Measurements from ENCODE around the gene AKIP1. TPM values are rescaled to one million over a fixed set of nuclear protein-coding genes. Genes with fewer than 3 reads are reported as not detected.

AKIP1 gene
- total RNA-seq, 1 donor from 2014 or later, result 25.1 TPM

DNA sequence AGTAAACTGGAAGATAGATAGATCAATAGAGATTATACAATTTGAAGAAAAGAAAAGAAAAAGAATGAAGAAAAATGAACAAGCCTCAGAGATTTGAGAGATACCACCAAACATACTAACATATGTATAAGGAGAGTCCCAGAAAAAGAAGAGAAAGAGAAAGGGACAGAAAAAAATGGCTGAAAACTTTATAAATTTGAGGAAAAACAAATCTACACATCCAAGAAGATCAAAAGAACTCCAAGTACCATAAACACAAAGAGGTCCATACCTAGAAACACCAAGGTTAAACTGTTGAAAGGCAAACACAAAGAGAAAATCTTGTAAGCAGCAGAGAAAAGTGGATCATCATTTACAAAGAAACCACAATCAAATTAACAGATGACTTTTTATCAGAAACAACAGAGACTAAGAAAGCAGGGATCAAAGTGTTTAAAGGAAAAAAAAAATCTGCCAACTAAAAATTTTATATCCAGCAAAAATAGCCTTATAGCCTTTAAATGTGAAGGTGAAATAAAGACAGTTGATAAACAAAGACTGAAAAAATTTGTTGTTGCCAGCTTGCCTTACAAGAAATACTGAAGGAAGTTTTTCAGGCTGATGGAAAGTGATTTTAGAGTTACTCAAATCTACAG is 11.8 kb upstream of the AKIP1 start:
- intact Hi-C loops (cut with micrococcal nuclease), result no loop called here
- no peak overlapping the region for H3K4me3 Mint-ChIP-seq
- H3K27me3 Mint-ChIP-seq, result peaks cover 15% of the 10 kb centered on the region
- H3K9me3 Mint-ChIP-seq, result peaks cover 23% of the 10 kb centered on the region
- H3K36me3 Mint-ChIP-seq (ENCODE audit: low read depth), result no peaks in the 10 kb centered on the region
- DNase-seq, result no peak
- H3K4me1 Mint-ChIP-seq, result no peaks in the 10 kb centered on the region
- no peak overlapping the region for H3K27ac Mint-ChIP-seq

DNA sequence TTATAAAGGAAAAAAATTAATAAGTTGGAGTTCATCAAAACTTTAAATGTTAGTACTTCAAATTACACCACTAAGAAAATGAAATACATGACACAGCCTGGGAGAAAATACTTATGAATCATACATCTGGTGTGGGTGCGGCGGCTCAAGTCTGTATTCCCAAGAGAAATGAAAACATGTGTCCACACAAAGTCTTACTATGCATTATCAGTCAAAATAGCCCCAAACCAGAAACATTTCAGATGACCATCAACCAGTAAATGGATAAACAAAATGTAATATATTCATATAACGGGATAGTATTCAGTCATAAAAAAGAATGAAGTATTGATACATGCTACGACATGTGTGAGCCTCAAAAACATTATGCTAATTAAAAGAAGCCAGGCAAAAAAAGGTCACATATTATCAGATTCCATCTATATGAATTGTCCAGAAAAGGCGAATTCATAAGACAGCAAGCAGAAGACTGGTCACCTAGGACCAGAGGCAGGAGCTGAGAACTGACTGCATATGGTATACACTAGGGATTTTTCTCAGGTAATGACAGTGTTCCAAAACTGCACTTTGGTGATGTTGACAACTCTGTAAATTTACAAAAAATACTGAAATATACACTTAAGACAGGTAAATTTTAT is 5.3 kb upstream of the AKIP1 start:
- Mint-ChIP-seq H3K9me3 (peaks cover 9% of the 10 kb centered on the region), H3K4me1 (peaks cover 18% of the 10 kb centered on the region), H3K4me3 (no peak overlapping the region), H3K27me3 (peaks cover 30% of the 10 kb centered on the region), H3K36me3 (ENCODE audit: low read depth) (no peaks in the 10 kb centered on the region), H3K27ac (no peak overlapping the region)
- DNase-seq, result no peak
- intact Hi-C loops (cut with micrococcal nuclease), result no loop called here

DNA sequence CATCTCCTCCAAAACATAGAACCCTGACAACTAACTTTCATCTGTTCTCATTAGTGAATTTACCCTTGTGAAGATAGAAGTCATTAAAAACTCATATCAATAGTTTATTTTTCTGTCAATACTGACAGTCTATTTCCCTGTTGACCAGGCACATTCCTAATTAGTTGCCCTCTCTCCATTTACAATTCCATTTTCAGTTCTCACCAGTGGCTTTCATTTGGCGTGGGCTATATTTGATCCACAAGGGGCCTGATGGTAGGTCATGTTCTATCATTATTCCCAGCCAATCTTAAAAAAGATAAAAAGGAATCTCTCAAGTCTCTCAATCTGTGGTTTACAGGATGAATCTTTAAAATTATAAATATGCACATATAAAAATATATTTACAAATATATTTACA is 3.9 kb upstream of the AKIP1 start:
- Mint-ChIP-seq H3K4me1 (peaks cover 18% of the 10 kb centered on the region), H3K9me3 (peaks cover 3% of the 10 kb centered on the region), H3K27me3 (peaks cover 26% of the 10 kb centered on the region), H3K4me3 (no peak overlapping the region), H3K27ac (no peak overlapping the region), H3K36me3 (ENCODE audit: low read depth) (no peaks in the 10 kb centered on the region)
- DNase-seq, result no peak
- intact Hi-C loops (cut with micrococcal nuclease), result no loop called here

DNA sequence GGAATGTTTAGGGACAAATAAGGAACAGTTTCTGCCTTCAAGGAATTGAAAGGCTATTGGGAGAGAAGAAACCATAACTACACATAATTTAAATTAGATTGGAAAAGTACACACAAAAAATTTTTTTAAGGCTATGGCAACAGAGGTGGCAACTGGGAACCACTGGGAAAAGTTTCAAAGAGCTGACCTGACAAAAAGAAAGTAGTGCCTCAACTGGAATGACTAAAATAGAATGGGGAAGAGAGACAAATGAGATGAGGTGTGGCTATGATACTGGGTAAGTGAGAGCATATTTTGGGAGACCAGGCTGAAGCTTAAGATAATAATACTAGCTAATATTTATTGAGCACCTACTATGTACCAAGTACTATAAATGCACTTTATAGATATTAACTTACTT is 2.9 kb upstream of the AKIP1 start:
- H3K36me3 Mint-ChIP-seq (ENCODE audit: low read depth), result no peaks in the 10 kb centered on the region
- no peak overlapping the region for H3K4me3 Mint-ChIP-seq
- peaks cover 3% of the 10 kb centered on the region for H3K9me3 Mint-ChIP-seq
- H3K27ac Mint-ChIP-seq, result no peak overlapping the region
- H3K4me1 Mint-ChIP-seq, result peaks cover 22% of the 10 kb centered on the region
- H3K27me3 Mint-ChIP-seq, result peaks cover 24% of the 10 kb centered on the region
- intact Hi-C loops (cut with micrococcal nuclease), result no loop called here
- peak; percentile 34 for DNase-seq

DNA sequence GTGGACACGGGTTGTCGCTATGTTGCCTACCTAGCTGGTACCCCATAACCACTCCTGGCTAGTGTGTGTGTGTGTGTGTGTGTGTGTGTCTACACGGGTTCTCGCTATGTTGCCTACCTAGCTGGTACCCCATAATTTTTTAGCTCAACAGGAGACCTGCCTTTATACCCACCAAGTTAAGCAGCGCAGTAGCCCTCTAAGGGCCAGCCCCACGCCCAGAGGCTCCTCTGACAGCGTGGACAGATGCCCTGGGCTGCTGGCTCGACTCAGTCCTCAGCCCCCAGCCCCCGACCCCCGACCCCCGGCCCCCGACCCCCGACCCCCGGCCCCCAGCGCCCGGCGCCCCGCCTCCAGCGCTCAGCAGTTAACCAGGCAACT is 351 bp upstream of the AKIP1 start:
- H3K36me3 Mint-ChIP-seq (ENCODE audit: low read depth), result peaks cover 7% of the 10 kb centered on the region
- H3K27ac Mint-ChIP-seq, result no peak overlapping the region
- intact Hi-C loops (cut with micrococcal nuclease), result loop anchor here (1.0 to 5.0 kb wide), 5 partner anchors 54 to 222 kb away; partner anchors contain the start of genes NRIP3 and TMEM9B
- peak overlapping the region; percentile 89 for H3K4me3 Mint-ChIP-seq
- no peak for DNase-seq
- no peaks in the 10 kb centered on the region for H3K9me3 Mint-ChIP-seq
- H3K4me1 Mint-ChIP-seq, result peaks cover 39% of the 10 kb centered on the region
- H3K27me3 Mint-ChIP-seq, result peaks cover 14% of the 10 kb centered on the region

DNA sequence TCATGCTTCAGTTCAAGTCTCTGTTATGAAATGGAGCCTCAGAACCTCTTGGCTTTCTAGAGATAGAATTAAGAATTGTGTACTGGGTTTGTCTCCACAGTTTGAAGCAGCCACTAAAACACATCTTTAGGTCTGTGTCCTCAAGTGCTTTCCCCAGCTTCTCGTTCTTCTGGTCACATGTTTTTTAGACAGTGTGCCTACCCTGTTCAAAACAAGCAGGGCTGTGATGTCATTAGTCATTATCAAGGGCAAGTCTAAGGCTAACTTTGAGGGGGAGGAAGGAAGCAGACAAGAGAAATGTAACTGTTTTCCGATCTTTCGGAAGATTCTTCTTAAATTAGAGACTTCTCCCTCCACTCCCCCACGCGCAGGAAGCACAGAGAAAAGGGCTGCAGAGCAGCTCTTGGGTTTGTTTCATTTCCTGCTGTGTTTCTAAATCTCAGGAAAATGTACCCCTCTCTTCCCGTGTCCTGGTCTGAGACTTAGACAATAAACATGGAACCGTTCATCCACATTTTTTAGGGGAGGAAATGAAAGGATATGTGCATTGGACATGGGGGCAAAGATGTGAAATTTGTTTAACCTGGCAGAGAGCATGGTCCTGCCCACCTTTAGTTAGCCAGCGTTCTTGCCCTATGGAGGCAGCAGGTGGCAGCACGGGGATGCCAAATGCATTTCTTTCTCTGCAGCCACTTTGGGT is 3.1 kb downstream of the AKIP1 start:
- H3K4me3 Mint-ChIP-seq, result peak overlapping the region; percentile 70
- H3K27ac Mint-ChIP-seq, result peak overlapping the region; percentile 80
- peaks cover 29% of the 10 kb centered on the region for H3K4me1 Mint-ChIP-seq
- DNase-seq, result peak; percentile 80
- H3K36me3 Mint-ChIP-seq (ENCODE audit: low read depth), result peaks cover 18% of the 10 kb centered on the region
- intact Hi-C loops (cut with micrococcal nuclease), result loop anchor here (1.0 to 5.0 kb wide), 5 partner anchors 45 to 223 kb away; partner anchors contain the start of gene NRIP3
- H3K9me3 Mint-ChIP-seq, result no peaks in the 10 kb centered on the region
- peaks cover 6% of the 10 kb centered on the region for H3K27me3 Mint-ChIP-seq

DNA sequence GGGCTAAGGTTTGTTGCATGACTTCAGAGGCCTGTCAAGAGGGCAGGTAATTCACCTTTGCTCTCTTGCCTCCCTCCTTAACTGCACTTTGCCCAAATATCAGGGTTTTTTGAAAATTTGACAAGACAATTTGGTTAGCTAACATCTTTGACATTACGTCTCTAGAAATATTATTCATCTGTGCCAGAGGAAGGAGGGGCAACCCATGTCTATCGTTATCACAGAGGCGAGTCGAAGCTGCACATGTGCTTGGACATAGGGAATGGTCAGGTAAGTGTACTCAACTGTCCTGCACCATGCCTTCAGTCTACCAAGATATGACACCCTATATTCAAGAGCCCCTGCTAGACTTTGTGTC is 3.7 kb downstream of the AKIP1 start:
- Mint-ChIP-seq H3K27ac (peak overlapping the region; percentile 80), H3K36me3 (ENCODE audit: low read depth) (peaks cover 18% of the 10 kb centered on the region), H3K9me3 (no peaks in the 10 kb centered on the region), H3K4me3 (peak overlapping the region; percentile 70), H3K4me1 (peaks cover 28% of the 10 kb centered on the region), H3K27me3 (peaks cover 5% of the 10 kb centered on the region)
- no peak for DNase-seq
- intact Hi-C loops (cut with micrococcal nuclease), result loop anchor here (1.0 to 5.0 kb wide), 5 partner anchors 45 to 223 kb away; partner anchors contain the start of gene NRIP3

DNA sequence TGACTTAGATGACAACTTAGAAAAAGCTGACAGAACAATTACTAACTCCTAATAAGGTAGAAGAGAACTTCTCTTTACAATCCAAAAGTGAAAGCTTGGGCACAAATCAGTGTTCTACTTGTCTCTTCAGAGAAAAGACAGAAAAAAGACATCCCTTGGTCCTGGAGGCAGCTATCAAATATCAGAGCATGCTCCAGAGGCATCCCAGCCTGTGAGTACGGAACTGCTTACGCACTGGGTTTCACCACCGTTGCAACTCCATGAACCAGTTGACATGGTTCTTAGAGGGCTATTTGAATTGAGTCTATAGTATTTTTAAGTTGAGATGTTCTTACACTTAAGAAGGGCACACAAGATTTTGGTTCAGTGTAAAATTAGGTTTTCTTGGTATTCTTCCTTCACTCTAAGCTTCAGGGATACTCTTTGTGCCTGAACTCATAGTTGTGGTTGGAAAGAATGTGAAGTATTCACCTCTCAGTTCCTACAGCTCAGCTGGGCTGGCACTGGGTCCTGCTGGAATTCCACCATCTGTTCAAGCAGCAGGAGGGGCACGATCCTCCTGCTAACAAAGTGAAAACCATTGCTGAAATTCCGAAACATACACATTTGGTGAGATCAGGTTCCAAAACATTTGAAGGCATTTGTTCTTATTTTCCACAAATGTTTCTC is 6.3 kb downstream of the AKIP1 start:
- intact Hi-C loops (cut with micrococcal nuclease), result no loop called here
- no peak overlapping the region for H3K4me3 Mint-ChIP-seq

DNA sequence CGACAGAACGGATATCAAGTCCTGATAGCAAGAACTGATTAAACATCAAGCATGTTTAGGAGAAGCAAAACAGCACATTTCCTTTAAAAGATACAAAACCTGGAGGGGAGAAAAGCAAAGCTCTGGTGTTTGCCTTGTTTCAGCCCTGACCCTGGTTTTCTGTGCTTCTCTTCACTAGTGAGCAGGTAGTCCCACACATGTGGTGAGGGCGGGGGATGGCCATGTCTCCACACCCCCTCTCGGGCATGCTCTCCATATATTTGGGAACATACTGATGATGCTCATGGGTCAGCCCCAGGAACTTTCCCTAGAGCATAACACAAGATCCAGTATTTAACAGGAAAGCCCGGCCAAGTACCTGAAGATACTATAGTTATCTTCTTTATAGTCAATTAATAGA is 11.7 kb downstream of the AKIP1 start:
- H3K27me3 Mint-ChIP-seq, result no peaks in the 10 kb centered on the region
- no peak overlapping the region for H3K27ac Mint-ChIP-seq
- intact Hi-C loops (cut with micrococcal nuclease), result no loop called here
- no peaks in the 10 kb centered on the region for H3K4me1 Mint-ChIP-seq
- H3K4me3 Mint-ChIP-seq, result no peak overlapping the region
- H3K36me3 Mint-ChIP-seq (ENCODE audit: low read depth), result peaks cover 11% of the 10 kb centered on the region
- no peak for DNase-seq
- H3K9me3 Mint-ChIP-seq, result no peaks in the 10 kb centered on the region

More for the DNA sequence above, 6.3 kb downstream of the AKIP1 start:
- Mint-ChIP-seq H3K4me1 (peaks cover 19% of the 10 kb centered on the region), H3K27ac (no peak overlapping the region), H3K9me3 (no peaks in the 10 kb centered on the region), H3K27me3 (no peaks in the 10 kb centered on the region), H3K36me3 (ENCODE audit: low read depth) (peaks cover 22% of the 10 kb centered on the region)
- DNase-seq, result no peak

DNA sequence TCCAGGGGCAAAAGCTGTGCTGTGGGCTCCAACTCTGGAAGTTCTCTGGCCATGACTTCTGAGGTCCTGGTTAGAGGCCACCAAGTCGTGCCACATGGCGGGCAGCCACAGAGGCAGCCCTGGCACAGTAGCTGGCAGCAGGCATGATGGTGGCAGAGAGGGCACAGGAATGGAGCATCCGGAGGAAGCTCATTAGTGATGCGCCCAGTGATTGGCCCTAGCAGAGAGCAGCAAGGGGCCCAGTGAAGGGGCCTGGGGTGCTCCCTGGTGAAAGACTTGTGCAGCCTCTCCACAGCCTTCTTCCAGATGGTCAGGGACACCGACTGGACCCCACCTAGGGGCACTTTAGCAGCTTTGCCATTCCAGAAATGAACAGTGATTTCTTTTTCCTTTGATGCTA is 14.7 kb downstream of the AKIP1 start:
- H3K4me1 Mint-ChIP-seq, result no peaks in the 10 kb centered on the region
- no peak overlapping the region for H3K27ac Mint-ChIP-seq
- H3K9me3 Mint-ChIP-seq, result no peaks in the 10 kb centered on the region
- no peaks in the 10 kb centered on the region for H3K27me3 Mint-ChIP-seq
- intact Hi-C loops (cut with micrococcal nuclease), result no loop called here
- H3K36me3 Mint-ChIP-seq (ENCODE audit: low read depth), result peaks cover 4% of the 10 kb centered on the region
- DNase-seq, result no peak
- no peak overlapping the region for H3K4me3 Mint-ChIP-seq

DNA sequence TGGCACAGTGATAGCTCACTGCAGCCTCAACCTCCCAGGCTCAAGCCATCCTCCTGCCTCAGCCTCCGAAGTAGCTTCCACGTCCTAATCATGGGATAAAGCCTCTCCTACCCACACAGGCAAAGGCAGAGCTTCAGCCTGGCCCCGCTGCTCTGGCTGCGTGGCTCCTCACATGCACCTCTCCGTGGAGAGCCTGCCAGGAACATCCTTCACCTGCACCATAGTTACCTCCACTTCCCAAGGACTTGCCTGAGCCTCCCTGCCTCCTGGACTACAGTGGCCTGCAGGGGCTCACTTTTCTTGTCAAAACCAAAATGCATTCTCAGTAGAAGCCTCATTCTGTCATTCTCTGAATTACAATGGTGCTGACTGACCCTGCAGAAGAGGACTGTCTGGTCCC is 15.2 kb downstream of the AKIP1 start:
- DNase-seq, result no peak
- H3K27me3 Mint-ChIP-seq, result no peaks in the 10 kb centered on the region
- H3K9me3 Mint-ChIP-seq, result no peaks in the 10 kb centered on the region
- H3K27ac Mint-ChIP-seq, result no peak overlapping the region
- H3K36me3 Mint-ChIP-seq (ENCODE audit: low read depth), result peaks cover 4% of the 10 kb centered on the region
- intact Hi-C loops (cut with micrococcal nuclease), result no loop called here
- no peak overlapping the region for H3K4me3 Mint-ChIP-seq
- H3K4me1 Mint-ChIP-seq, result no peaks in the 10 kb centered on the region

DNA sequence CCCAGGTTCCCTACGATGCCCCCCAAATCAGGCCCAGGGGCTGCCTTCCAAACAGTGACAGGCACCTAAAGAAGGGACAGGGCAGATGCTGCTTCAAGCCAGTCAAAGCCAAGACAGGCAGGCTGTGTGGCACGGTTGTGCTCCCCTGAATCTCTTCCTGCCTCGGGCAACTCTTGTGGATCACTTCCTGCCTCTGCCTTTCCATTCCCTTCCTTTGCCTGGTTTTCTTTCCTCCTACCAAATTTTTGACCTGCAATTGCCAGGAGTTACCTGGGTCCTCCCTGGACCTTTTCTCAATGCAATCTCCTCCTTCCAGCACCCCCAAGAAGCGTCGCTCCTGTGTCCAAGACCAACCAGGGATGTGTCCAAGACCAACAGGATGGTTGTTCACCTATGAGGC is 16.2 kb downstream of the AKIP1 start:
- H3K36me3 Mint-ChIP-seq (ENCODE audit: low read depth), result peaks cover 2% of the 10 kb centered on the region
- DNase-seq, result no peak
- no peak overlapping the region for H3K27ac Mint-ChIP-seq
- no peaks in the 10 kb centered on the region for H3K4me1 Mint-ChIP-seq
- H3K4me3 Mint-ChIP-seq, result no peak overlapping the region
- no peaks in the 10 kb centered on the region for H3K27me3 Mint-ChIP-seq
- H3K9me3 Mint-ChIP-seq, result no peaks in the 10 kb centered on the region
- intact Hi-C loops (cut with micrococcal nuclease), result no loop called here

DNA sequence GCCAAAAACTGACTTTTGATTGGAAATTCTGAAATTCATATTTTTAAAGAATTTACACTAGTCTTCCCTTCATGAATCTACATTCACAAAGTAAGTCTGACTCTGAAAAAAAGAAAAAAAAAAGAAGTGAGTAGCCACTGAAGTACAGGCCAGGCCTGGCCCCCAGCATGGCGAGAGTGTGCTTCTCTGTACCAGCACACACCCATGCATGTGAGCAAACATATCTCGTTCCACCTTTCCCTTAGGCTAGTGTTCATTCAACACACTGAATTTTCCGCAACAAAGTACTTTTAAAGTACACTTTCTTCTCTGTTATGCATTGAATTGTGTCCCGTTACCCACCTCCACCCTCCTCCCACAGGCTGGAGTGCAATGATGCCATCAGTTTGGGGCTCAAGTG is 17.2 kb downstream of the AKIP1 start:
- no peaks in the 10 kb centered on the region for H3K9me3 Mint-ChIP-seq
- intact Hi-C loops (cut with micrococcal nuclease), result no loop called here
- DNase-seq, result no peak
- H3K4me1 Mint-ChIP-seq, result no peaks in the 10 kb centered on the region
- no peaks in the 10 kb centered on the region for H3K27me3 Mint-ChIP-seq
- no peak overlapping the region for H3K27ac Mint-ChIP-seq
- H3K36me3 Mint-ChIP-seq (ENCODE audit: low read depth), result no peaks in the 10 kb centered on the region
- no peak overlapping the region for H3K4me3 Mint-ChIP-seq
